Gastroesophageal sphincter (tissue), 4 donors: ENCODE data around the gene CYP26B1. TPM values are rescaled to one million over a fixed set of nuclear protein-coding genes. Genes with fewer than 3 reads are reported as not detected.

ENCODE experiments used
- ATAC-seq: fragments of 150-250 bp; one replicate; pipeline ENCODE4 v1.9.1; 2016; ENCODE audit warnings: mild to moderate bottlenecking, moderate library complexity
- H3K27ac ChIP-seq, 4 donors: fragments of 200-600 bp; sonication (generic) in 3 of 4; 1 replicate in 3 of 4; 2 replicates in 1 of 4; pipeline ENCODE4 v1.5.1; 2016 to 2019
- H3K27me3 ChIP-seq: fragments of 200-600 bp; sonication (generic); one replicate; pipeline ENCODE4 v1.5.1; 2019
- H3K36me3 ChIP-seq, 2 donors: fragments of 200-600 bp; sonication (generic); one replicate each; pipeline ENCODE4 v1.5.1; 2019; ENCODE audit warnings: control low read depth in 1 of 2
- H3K4me1 ChIP-seq, 3 donors: fragments of 200-600 bp; sonication (generic); 1 replicate in 2 of 3; 2 replicates in 1 of 3; pipeline ENCODE4 v1.5.1; 2016 to 2019; ENCODE audit warnings: control low read depth in 2 of 3
- H3K4me3 ChIP-seq, 2 donors: fragments of 200-600 bp; sonication (generic); one replicate each; pipeline ENCODE4 v1.5.1; 2019; ENCODE audit warnings: mild to moderate bottlenecking in 1 of 2, moderate library complexity in 1 of 2
- H3K9me3 ChIP-seq, 3 donors: fragments of 200-600 bp; sonication (generic); one replicate each; pipeline ENCODE4 v1.5.1; 2017 to 2019; ENCODE audit warnings: control low read depth in 2 of 3
- CTCF ChIP-seq, 4 experiments: fragments of 200-600 bp in 2 of 4; fragments of 450-650 bp in 2 of 4; sonication (generic) in 1 of 4; IDR thresholded peaks; one replicate each; pipeline ENCODE4 v1.5.1; 2017 to 2019; ENCODE audit warnings: antibody characterized with exemption in 4 of 4, mild to moderate bottlenecking in 2 of 4, moderate library complexity in 2 of 4
- EP300 ChIP-seq: sonication (generic); formaldehyde crosslinking; IDR thresholded peaks from one replicate; pipeline ENCODE4 v1.6.1; 2017; ENCODE audit warnings: antibody characterized with exemption, mild to moderate bottlenecking
- POLR2A ChIP-seq, 2 donors: fragments of 450-650 bp; IDR thresholded peaks; one replicate each; pipeline ENCODE4 v1.6.1; 2017; ENCODE audit warnings: antibody characterized with exemption in 2 of 2, mild to moderate bottlenecking in 2 of 2, moderate library complexity in 1 of 2
- POLR2AphosphoS5 ChIP-seq: sonication (generic); formaldehyde crosslinking; IDR thresholded peaks from one replicate; pipeline ENCODE4 v1.6.1; 2017; ENCODE audit warnings: antibody characterized with exemption
- WGBS, 2 donors: methylation state at CpG; one replicate each; pipeline ENCODE4 v1.1.5; 2018; ENCODE audit warnings: low coverage in 1 of 2; 5-methylcytosine and 5-hydroxymethylcytosine counted together
- total RNA-seq, 4 donors: library from RNA; depleted of rRNA; stranded (reverse); fragments of >200 nt; gene quantifications; one replicate each; pipeline ENCODE4 v1.1.0, GENCODE V29; 2016

CYP26B1 gene
- total RNA-seq, 4 donors from 2014 or later: 0.47 to 4.0 (median 1.4) TPM

DNA sequence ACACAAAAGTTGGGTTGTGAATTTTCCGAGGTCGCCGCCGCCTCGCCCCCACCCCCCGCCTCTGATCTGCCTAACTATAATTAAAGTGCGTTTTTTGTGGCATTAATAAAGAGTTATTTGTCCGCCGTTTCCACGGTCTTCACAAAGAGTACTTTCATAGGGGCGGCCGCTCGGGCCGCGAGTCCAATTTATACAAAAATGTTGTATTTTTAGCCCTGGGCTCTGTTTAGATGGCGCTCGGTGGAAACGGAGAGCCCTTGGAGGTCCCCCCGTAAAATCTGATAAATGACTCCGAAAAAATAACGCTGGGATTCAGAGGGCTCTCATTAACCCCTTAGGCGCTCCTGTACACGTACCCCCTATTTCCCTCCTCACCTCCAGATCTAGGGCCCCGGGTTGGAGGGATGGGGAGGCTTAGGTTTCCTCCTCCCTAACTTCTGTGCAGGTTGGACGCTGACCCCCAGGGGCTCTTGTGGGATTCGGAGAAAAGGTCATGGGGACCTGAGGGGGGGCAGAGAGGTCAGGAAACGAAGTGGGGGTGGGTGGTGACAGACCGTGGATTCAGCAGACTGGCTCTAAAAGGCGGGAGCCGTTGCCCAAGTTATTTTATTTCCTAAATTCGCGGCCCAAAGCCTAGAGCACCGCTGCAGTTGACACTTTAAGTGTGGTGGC lies 1.9 kb downstream of the CYP26B1 start:
- Histone ChIP-seq H3K9me3 (no peaks in the 10 kb centered on the region), H3K4me3 (peak overlapping the region in 1 of 2 donors; percentile 57), H3K4me1 (peaks cover 0 to 86% (median 71%) of the 10 kb centered on the region in 3 donors), H3K27ac (peak overlapping the region in 3 of 4 donors; percentile 13 to 54 (median 29)), H3K36me3 (no peaks in the 10 kb centered on the region), H3K27me3 (peaks cover 75% of the 10 kb centered on the region)
- TF ChIP-seq POLR2AphosphoS5 (no peak), CTCF (IDR thresholded peaks at IDR 0.05) (no peak), EP300 (no peak)
- ATAC-seq: no peak
- WGBS, 2 donors: 0 to 4% methylated on average over 4 to 10 of the region's 33 CpGs

- Histone ChIP-seq H3K9me3 (no peaks in the 10 kb centered on the region), H3K4me3 (peak overlapping the region; percentile 3 to 57), H3K27ac (peak overlapping the region in 2 of 4 donors; percentile 29 to 54), H3K27me3 (peaks cover 70% of the 10 kb centered on the region), H3K36me3 (no peaks in the 10 kb centered on the region), H3K4me1 (peaks cover 0 to 81% (median 70%) of the 10 kb centered on the region in 3 donors)
- WGBS, 2 donors: 0 to 3% methylated on average over 7 of the region's 29 CpGs
- TF ChIP-seq CTCF (IDR thresholded peaks at IDR 0.05): no peak
- no peak for TF ChIP-seq EP300
- TF ChIP-seq POLR2AphosphoS5: no peak
- no peak for TF ChIP-seq POLR2A (IDR thresholded peaks at IDR 0.05)
- ATAC-seq: no peak
Observed at GRCh38 chr2:72145289-72145657, 2.4 kb downstream of the CYP26B1 start.

DNA sequence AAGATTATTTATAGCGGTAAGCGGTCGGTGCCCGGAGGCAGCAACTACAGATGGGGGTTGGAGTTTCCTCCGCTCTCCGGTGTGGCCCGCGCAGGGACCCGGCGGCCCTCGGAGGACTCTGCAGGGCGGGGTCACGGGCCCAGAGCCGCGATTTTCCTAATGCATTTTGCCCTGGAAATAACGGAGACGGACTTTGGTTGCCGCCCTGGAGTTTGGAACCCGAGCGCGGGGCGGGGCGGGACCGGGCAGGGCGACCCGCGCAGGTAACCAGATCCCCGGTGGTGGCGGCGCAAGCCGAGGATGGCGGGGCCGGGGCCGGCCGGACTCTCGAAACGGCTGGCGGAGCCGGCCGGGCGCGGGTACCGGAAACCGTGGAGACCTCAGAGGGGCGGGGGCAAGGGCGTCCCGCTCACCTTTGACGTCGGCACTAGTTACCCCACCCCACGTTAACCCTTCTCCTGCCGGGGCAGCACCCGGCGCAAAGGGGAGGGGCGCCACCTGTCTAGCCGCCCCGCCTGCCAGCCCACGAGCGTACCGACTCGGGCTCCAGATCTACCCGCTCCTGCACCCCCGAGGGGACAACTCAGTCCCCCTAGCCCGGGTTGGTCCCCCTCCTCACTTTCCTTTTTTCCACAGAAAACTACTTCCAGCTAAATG lies 2.9 kb downstream of the CYP26B1 start:
- WGBS, 2 donors: 0% methylated on average over 14 of the region's 63 CpGs; no CpG with 5 or more reads in 1 of the 2 donors
- H3K9me3 ChIP-seq: no peaks in the 10 kb centered on the region
- H3K27me3 ChIP-seq: peaks cover 64% of the 10 kb centered on the region
- no peak for ATAC-seq
- TF ChIP-seq POLR2AphosphoS5 (no peak), EP300 (no peak), CTCF (IDR thresholded peaks at IDR 0.05) (no peak), POLR2A (IDR thresholded peaks at IDR 0.05) (no peak)
- peaks cover 0 to 76% (median 65%) of the 10 kb centered on the region in 3 donors for H3K4me1 ChIP-seq
- H3K4me3 ChIP-seq: peak overlapping the region; percentile 3 to 57
- peak overlapping the region in 2 of 4 donors; percentile 29 to 54 for H3K27ac ChIP-seq
- H3K36me3 ChIP-seq: no peaks in the 10 kb centered on the region

- peak overlapping the region in 1 of 2 donors; percentile 57 for H3K4me3 ChIP-seq
- H3K36me3 ChIP-seq: no peaks in the 10 kb centered on the region
- WGBS, 2 donors: 38% methylated on average over 2 of the region's 23 CpGs; no CpG with 5 or more reads in 1 of the 2 donors
- H3K9me3 ChIP-seq: no peaks in the 10 kb centered on the region
- H3K4me1 ChIP-seq: peaks cover 0 to 71% (median 60%) of the 10 kb centered on the region in 3 donors
- peaks cover 59% of the 10 kb centered on the region for H3K27me3 ChIP-seq
- ATAC-seq: no peak
- peak overlapping the region in 2 of 4 donors; percentile 29 to 54 for H3K27ac ChIP-seq
- no peak for TF ChIP-seq POLR2AphosphoS5
- no peak for TF ChIP-seq POLR2A (IDR thresholded peaks at IDR 0.05)
- TF ChIP-seq CTCF (IDR thresholded peaks at IDR 0.05): no peak
- TF ChIP-seq EP300: no peak
Observed at GRCh38 chr2:72144274-72144631, 3.4 kb downstream of the CYP26B1 start.
